GM19397 (cell line): ENCODE measurements around the gene PTPN12.
"Not testable (repeated sequence)": the region's sequence is repeated elsewhere in the genome, so short reads cannot be mapped to it uniquely, and the experiment has no call there.

Experiments used
- ATAC-seq: cut with Tn5 transposase; IDR thresholded peaks from one replicate; pipeline ENCODE4 v1.9.1; 2021; ENCODE audit warnings: mild to moderate bottlenecking, moderate library complexity; ENCODE audit not compliant: unreplicated experiment

The PTPN12 gene

GRCh38 chr7:77576856-77577255 is 39.8 kb downstream of the PTPN12 start:
- ATAC-seq, result no peak

- ATAC-seq, result no peak
Measured at GRCh38 chr7:77579797-77580196, 42.7 kb downstream of the PTPN12 start.

GRCh38 chr7:77580762-77581350 is 43.8 kb downstream of the PTPN12 start:
- ATAC-seq, result no peak

GRCh38 chr7:77587272-77587671 is 50.2 kb downstream of the PTPN12 start:
- no peak for ATAC-seq

- no peak for ATAC-seq
Measured at GRCh38 chr7:77600952-77601351, 63.9 kb downstream of the PTPN12 start.

GRCh38 chr7:77606562-77606961 is 69.5 kb downstream of the PTPN12 start:
- ATAC-seq, result no peak

GRCh38 chr7:77619314-77619713 is 82.2 kb downstream of the PTPN12 start:
- no peak for ATAC-seq

- ATAC-seq, result no peak
Measured at GRCh38 chr7:77626586-77627308, 89.7 kb downstream of the PTPN12 start.

GRCh38 chr7:77627309-77627676 is 90.2 kb downstream of the PTPN12 start:
- ATAC-seq, result no peak

- no peak for ATAC-seq
Measured at GRCh38 chr7:77629797-77630196, 92.7 kb downstream of the PTPN12 start.

GRCh38 chr7:77631820-77632219 is 94.7 kb downstream of the PTPN12 start:
- ATAC-seq, result no peak

GRCh38 chr7:77644774-77645173 is 107.7 kb downstream of the PTPN12 start:
- ATAC-seq, result no peak

GRCh38 chr7:77648742-77649338 is 111.7 kb downstream of the PTPN12 start:
- no peak for ATAC-seq

GRCh38 chr7:77649716-77650349 is 112.7 kb downstream of the PTPN12 start:
- no peak for ATAC-seq

- no peak for ATAC-seq
Measured at GRCh38 chr7:77651575-77652162, 114.6 kb downstream of the PTPN12 start.

- ATAC-seq, result not testable (repeated sequence)
Measured at GRCh38 chr7:77652826-77653225, 115.7 kb downstream of the PTPN12 start.

- ATAC-seq, result no peak
Measured at GRCh38 chr7:77653572-77653971, 116.5 kb downstream of the PTPN12 start.

GRCh38 chr7:77655356-77655755 is 118.3 kb downstream of the PTPN12 start:
- no peak for ATAC-seq

- ATAC-seq, result no peak
Measured at GRCh38 chr7:77655836-77656455, 118.9 kb downstream of the PTPN12 start.

- no peak for ATAC-seq
Measured at GRCh38 chr7:77657427-77658224, 120.5 kb downstream of the PTPN12 start.
